HK-2 (cell line): ENCODE data around the gene CDK9.
"Not testable (repeated sequence)": the region's sequence is repeated elsewhere in the genome, so short reads cannot be mapped to it uniquely, and the experiment has no call there.

ENCODE experiments used
- DNase-seq: peaks from one replicate; pipeline ENCODE4 v3.0.0-alpha.2; 2018; ENCODE audit not compliant: unreplicated experiment

CDK9 gene

GRCh38 chr9:127825319-127826051, 39.7 kb downstream of the CDK9 start:
- DNase-seq, result no peak

GRCh38 chr9:127826253-127826913, 40.5 kb downstream of the CDK9 start:
- DNase-seq, result no peak

GRCh38 chr9:127828262-127829031, 42.6 kb downstream of the CDK9 start:
- no peak for DNase-seq

GRCh38 chr9:127829205-127829906, 43.5 kb downstream of the CDK9 start:
- DNase-seq, result no peak

GRCh38 chr9:127832248-127832647, 46.4 kb downstream of the CDK9 start:
- DNase-seq, result no peak

- no peak for DNase-seq
These were observed 47.7 kb downstream of the CDK9 start for GRCh38 chr9:127833555-127833954.

- DNase-seq, result no peak
These were observed 50.2 kb downstream of the CDK9 start for GRCh38 chr9:127835991-127836516.

GRCh38 chr9:127836561-127836960, 50.7 kb downstream of the CDK9 start:
- DNase-seq, result not testable (repeated sequence)

GRCh38 chr9:127837346-127837745, 51.5 kb downstream of the CDK9 start:
- DNase-seq, result no peak

GRCh38 chr9:127838375-127839078, 52.7 kb downstream of the CDK9 start:
- peak; percentile 95 for DNase-seq
